GM21786 (cell line): Measurements from ENCODE around the gene KRTAP27-1.

Source experiments
- ATAC-seq: cut with Tn5 transposase; IDR thresholded peaks from one replicate; pipeline ENCODE4 v1.9.1; 2021; ENCODE audit not compliant: unreplicated experiment

KRTAP27-1 gene, protein sequence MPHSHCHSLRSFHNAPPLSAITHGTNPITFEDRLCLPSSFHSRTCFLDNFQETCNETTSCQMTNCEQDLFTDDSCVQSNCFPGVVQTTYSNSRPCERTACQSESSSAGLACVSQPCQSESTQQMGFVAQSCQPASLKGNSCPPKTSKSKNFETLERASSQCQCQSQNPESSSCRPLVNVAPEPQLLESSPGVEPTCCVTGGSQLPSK

GRCh38 chr21:30337276-30337744 is at the start of gene KRTAP27-1:
KRTAP27-1 (minus strand) TSS chr21:30337694; CDS start chr21:30337668, 26 bp downstream.
- no peak for ATAC-seq

DNA sequence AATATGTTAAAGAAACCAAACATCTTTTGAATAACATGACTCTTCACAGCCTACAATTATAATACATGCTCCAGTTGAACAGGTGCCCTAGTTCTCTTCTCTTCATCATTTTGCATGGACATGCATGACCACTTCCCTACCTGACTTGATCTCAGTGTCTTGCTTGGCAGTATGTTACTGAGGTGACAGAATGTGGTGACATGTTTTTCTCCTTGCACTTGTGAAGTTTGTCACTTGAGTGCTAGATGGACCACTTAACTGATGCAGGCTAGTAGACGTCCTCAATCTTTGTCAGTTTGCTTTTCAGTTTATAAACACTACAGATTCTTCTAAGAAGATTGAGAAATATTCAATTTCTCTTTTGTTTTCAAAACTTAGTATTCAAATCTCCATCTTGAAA is 44.7 kb upstream of the KRTAP27-1 start:
- ATAC-seq = no peak

- no peak for ATAC-seq
These were observed 34.8 kb upstream of the KRTAP27-1 start, which contains the start of gene KRTAP13-2 for GRCh38 chr21:30372139-30372770. KRTAP13-2 (minus strand) TSS chr21:30372271; CDS start chr21:30372213, 58 bp downstream.

- ATAC-seq = no peak
These were observed 18.4 kb upstream of the KRTAP27-1 start for GRCh38 chr21:30355906-30356305.

- ATAC-seq = no peak
These were observed 17.0 kb upstream of the KRTAP27-1 start for GRCh38 chr21:30354308-30355005.

DNA sequence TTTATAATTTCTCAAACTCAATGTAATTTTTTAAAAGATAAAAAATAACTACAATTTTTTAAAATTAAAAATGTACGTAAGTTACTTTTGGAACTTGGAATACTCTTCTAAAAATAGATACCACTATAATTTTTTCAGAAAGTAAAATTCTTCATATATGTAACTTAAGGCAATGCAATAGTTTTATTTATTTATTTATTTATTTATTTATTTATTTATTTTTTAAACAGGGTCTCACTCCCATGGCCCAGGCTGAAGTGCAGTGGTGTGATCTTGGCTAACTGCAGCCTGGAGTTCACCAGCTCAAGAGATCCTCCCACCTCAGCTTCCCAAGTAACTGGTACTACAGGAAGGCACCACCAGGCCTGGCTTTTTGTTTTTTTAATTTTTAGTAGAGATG is 14.0 kb upstream of the KRTAP27-1 start:
- ATAC-seq = no peak

GRCh38 chr21:30349572-30349971 is 12.1 kb upstream of the KRTAP27-1 start:
- no peak for ATAC-seq

DNA sequence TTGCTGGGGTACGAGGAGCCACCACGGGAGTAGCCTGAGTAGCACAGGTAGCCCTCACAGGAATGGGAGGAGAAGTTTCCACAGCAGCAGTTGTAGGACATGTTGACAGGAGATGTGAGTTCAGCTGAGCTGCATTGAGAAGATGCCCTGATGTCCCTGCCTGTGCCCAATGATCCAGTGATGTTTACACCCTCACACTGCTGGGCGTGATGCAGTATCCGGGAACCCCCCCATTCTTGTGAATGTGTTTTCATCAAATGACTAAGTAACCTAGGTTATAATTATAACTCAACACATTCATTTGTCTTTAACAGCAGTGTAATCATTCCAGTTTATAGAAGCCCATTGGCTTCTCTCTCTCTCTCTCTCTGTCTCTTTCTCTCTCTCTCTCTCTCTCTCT is 11.0 kb upstream of the KRTAP27-1 start, which contains the start of gene KRTAP23-1:
Gene KRTAP23-1 (minus strand): TSS at position 101 of the 400 bp plus-strand sequence. CDS start 0 bp downstream, at position 101.
- ATAC-seq = no peak

- ATAC-seq = no peak
These were observed 7.5 kb upstream of the KRTAP27-1 start for GRCh38 chr21:30345014-30345413.

GRCh38 chr21:30340714-30341573 is 3.5 kb upstream of the KRTAP27-1 start:
- no peak for ATAC-seq

- ATAC-seq = no peak
These were observed 1.2 kb upstream of the KRTAP27-1 start for GRCh38 chr21:30338717-30339116.

- no peak for ATAC-seq
These were observed 278 bp upstream of the KRTAP27-1 start for GRCh38 chr21:30337772-30338171.

GRCh38 chr21:30336596-30336995 is 898 bp downstream of the KRTAP27-1 start:
- no peak for ATAC-seq

DNA sequence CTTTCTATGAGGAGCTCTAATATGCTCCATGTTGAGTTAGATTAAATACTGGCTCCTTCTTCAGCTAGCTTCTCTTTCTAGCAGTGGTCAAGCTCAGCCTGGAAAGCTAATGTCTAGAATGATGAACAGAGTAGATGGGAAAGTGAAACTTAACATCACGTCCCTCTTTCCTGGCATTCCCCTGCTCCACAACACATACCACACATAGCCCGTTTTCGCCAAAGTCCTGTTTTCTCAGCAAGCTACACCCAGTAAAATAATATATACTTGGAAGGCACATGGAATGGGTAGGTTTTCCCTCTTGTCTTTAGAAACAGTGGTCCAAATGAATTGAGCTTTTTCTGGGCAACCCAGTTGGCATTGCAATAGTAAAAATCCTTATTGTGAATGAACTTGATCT is 3.8 kb downstream of the KRTAP27-1 start:
- ATAC-seq = no peak

DNA sequence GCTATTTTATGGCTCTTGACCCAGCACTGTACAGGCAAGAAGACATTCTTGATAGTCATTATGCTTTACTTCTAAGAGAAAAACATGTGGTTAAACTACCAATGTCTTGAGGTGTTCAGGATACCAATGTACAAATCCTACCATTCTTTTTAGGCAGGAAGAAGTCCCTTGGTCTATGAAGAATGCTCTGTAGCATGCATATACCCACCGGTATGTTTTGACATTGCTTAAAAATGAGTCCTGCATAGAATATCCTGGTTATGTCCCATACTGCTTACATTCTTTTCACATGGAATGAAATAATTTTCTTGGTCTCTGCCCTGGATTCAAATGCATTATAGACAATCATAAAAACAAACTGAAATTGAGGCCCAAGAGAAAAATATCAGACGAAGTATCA is 4.8 kb downstream of the KRTAP27-1 start:
- no peak for ATAC-seq

GRCh38 chr21:30329203-30329875 is 8.2 kb downstream of the KRTAP27-1 start:
- ATAC-seq = no peak

GRCh38 chr21:30326390-30326789 is 11.1 kb downstream of the KRTAP27-1 start:
- ATAC-seq = no peak

DNA sequence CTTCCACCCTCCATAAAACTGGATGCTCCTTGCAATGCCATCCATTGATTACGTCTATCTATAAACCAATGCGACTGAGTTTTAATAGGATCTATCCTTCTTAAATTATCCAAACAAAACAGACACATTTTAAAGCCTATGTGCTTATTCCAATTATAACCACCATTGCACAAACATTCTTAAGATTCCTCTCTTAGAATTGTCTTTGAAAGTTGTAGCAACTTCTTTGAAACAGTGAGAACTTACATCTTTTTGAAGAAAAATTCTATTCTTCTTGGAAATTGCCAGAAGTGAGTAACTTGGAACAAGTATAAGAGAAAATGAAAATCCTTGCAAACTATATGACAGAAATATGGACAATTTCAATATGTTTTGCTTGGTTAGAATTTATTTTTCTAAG is 17.3 kb downstream of the KRTAP27-1 start, which contains the start of gene KRTAP26-1:
Gene KRTAP26-1 (minus strand): TSS at position 101 of the 400 bp plus-strand sequence. CDS start 280 bp downstream, outside the sequence.
- ATAC-seq = no peak

- no peak for ATAC-seq
These were observed 21.8 kb downstream of the KRTAP27-1 start for GRCh38 chr21:30315701-30316100.

GRCh38 chr21:30306884-30307283 is 30.6 kb downstream of the KRTAP27-1 start:
- ATAC-seq = no peak
